Measurements from ENCODE around the gene CMTM3.

DNA sequence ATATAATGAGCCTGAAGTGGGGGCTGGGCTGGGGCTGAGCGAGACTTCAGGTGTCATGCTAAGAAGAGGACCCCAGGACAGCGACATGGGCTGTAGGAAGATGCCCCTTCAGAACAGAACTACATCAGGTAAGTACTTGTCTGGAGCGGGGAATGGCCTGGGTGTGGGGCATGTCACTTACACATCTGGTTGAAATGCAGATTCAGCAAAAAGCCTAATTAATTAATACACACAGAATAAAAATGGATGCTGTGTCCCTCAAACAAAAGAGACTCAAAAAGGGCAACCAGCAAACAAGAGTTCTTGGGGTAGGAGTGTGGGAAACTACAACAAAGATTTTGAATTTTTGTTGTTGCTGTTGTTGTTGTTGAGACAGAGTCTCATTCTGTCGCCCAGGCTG, 13.5 kb upstream of the CMTM3 start:
- no peak for TF ChIP-seq CTCF (IDR thresholded peaks at IDR 0.05)
- no peak for TF ChIP-seq ZFX (IDR thresholded peaks at IDR 0.05; ENCODE audit: borderline replicate concordance)
